ENCODE results near the gene TM9SF1. TPM values are rescaled to one million over a fixed set of nuclear protein-coding genes. Genes with fewer than 3 reads are reported as not detected.

Gene TM9SF1
- total and polyA plus RNA-seq, 2 of the 13 experiments (the other 11 are each of a cell fraction or from before 2014, with no cell fraction given) = 83.2 to 110 TPM

GRCh38 chr14:24207104-24207551, 11.9 kb upstream of the TM9SF1 start (continued):
- TF ChIP-seq ZNF326 (CRISPR knock-in tag; IDR thresholded peaks at IDR 0.05; ENCODE audit: borderline replicate concordance) = 0 out of 2 replicates have a peak, but pooled peaks have one; percentile 44
- TF ChIP-seq ZKSCAN1 (IDR thresholded peaks at IDR 0.05; ENCODE audit: low read length) = no peak
- 0 out of 2 replicates have a peak, but pooled peaks have one; percentile 22 for TF ChIP-seq ZNF780A (CRISPR knock-in tag; IDR thresholded peaks at IDR 0.05)
- TF ChIP-seq ZNF784 (CRISPR knock-in tag; IDR thresholded peaks at IDR 0.05; ENCODE audit: borderline replicate concordance) = no peak
- no peak for TF ChIP-seq ETS1 (CRISPR knock-in tag; IDR thresholded peaks at IDR 0.05)
- TF ChIP-seq, protein P1, sequence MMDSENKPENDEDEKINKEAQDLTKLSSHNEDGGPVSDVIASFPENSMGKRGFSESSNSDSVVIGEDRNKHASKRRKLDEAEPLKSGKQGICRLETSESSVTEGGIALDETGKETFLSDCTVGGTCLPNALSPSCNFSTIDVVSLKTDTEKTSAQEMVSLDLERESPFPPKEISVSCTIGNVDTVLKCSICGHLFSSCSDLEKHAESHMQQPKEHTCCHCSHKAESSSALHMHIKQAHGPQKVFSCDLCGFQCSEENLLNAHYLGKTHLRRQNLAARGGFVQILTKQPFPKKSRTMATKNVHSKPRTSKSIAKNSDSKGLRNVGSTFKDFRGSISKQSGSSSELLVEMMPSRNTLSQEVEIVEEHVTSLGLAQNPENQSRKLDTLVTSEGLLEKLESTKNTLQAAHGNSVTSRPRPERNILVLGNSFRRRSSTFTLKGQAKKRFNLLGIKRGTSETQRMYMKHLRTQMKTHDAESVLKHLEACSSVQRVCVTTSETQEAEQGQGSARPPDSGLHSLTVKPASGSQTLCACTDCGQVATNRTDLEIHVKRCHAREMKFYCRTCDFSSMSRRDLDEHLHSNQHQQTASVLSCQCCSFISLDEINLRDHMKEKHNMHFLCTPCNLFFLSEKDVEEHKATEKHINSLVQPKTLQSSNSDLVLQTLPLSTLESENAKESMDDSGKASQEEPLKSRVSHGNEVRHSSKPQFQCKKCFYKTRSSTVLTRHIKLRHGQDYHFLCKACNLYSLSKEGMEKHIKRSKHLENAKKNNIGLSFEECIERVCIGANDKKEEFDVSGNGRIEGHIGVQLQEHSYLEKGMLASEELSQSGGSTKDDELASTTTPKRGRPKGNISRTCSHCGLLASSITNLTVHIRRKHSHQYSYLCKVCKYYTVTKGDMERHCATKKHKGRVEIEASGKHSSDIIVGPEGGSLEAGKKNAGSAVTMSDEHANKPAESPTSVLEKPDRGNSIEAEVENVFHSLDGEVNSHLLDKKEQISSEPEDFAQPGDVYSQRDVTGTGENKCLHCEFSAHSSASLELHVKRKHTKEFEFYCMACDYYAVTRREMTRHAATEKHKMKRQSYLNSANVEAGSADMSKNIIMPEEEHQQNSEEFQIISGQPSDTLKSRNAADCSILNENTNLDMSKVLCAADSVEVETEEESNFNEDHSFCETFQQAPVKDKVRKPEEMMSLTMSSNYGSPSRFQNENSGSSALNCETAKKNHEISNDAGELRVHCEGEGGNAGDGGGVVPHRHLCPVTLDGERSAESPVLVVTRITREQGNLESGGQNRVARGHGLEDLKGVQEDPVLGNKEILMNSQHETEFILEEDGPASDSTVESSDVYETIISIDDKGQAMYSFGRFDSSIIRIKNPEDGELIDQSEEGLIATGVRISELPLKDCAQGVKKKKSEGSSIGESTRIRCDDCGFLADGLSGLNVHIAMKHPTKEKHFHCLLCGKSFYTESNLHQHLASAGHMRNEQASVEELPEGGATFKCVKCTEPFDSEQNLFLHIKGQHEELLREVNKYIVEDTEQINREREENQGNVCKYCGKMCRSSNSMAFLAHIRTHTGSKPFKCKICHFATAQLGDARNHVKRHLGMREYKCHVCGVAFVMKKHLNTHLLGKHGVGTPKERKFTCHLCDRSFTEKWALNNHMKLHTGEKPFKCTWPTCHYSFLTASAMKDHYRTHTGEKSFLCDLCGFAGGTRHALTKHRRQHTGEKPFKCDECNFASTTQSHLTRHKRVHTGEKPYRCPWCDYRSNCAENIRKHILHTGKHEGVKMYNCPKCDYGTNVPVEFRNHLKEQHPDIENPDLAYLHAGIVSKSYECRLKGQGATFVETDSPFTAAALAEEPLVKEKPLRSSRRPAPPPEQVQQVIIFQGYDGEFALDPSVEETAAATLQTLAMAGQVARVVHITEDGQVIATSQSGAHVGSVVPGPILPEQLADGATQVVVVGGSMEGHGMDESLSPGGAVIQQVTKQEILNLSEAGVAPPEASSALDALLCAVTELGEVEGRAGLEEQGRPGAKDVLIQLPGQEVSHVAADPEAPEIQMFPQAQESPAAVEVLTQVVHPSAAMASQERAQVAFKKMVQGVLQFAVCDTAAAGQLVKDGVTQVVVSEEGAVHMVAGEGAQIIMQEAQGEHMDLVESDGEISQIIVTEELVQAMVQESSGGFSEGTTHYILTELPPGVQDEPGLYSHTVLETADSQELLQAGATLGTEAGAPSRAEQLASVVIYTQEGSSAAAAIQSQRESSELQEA (CRISPR knock-in tag; IDR thresholded peaks at IDR 0.05; ENCODE audit: not compliant biosample characterization) = peak; percentile 10
- no peak for TF ChIP-seq GATAD2A (CRISPR knock-in tag; IDR thresholded peaks at IDR 0.05)
- no peak for TF ChIP-seq NONO (IDR thresholded peaks at IDR 0.05)
- TF ChIP-seq NONO (CRISPR knock-in tag; conservative IDR thresholded peaks at IDR 0.05) = 0 out of 2 replicates have a peak, but pooled peaks have one; percentile 11
- TF ChIP-seq, protein P2, sequence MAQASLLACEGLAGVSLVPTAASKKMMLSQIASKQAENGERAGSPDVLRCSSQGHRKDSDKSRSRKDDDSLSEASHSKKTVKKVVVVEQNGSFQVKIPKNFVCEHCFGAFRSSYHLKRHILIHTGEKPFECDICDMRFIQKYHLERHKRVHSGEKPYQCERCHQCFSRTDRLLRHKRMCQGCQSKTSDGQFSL (CRISPR knock-in tag; IDR thresholded peaks at IDR 0.05) = no peak
- no peak for TF ChIP-seq NFAT5 (CRISPR knock-in tag; IDR thresholded peaks at IDR 0.05)
- TF ChIP-seq RBFOX2 (IDR thresholded peaks at IDR 0.05; ENCODE audit: low read depth, low read length) = 0 out of 2 replicates have a peak, but pooled peaks have one; percentile 32
